Gastrocnemius medialis (tissue), 4 donors: Measurements from ENCODE around the gene TMEM132E. TPM values are rescaled to one million over a fixed set of nuclear protein-coding genes. Genes with fewer than 3 reads are reported as not detected.

ENCODE experiments used
- ATAC-seq, 2 donors: fragments of 150-250 bp; one replicate each; pipeline ENCODE4 v1.9.1; 2016
- DNase-seq, 2 donors: peaks; one replicate each; pipeline ENCODE4 v3.0.0-alpha.2; 2019
- H3K27ac ChIP-seq, 4 donors: fragments of 200-600 bp; sonication (generic); 1 replicate in 1 of 4; 2 replicates in 3 of 4; pipeline ENCODE4 v1.5.1; 2016 to 2018; ENCODE audit warnings: mild to moderate bottlenecking in 2 of 4, moderate library complexity in 1 of 4
- H3K27me3 ChIP-seq, 3 donors: fragments of 200-600 bp; sonication (generic) in 2 of 3; 1 replicate in 1 of 3; 2 replicates in 2 of 3; pipeline versions ENCODE4 v1.5.1 to v1.6.0; 2016 to 2019; ENCODE audit warnings: mild to moderate bottlenecking in 1 of 3, moderate library complexity in 1 of 3
- H3K36me3 ChIP-seq, 2 donors: fragments of 200-600 bp; sonication (generic) in 1 of 2; one replicate each; pipeline ENCODE4 v1.5.1; 2017 to 2018
- H3K4me1 ChIP-seq, 2 donors: fragments of 200-600 bp; sonication (generic) in 1 of 2; one replicate each; pipeline ENCODE4 v1.5.1; 2016 to 2017; ENCODE audit warnings: mild to moderate bottlenecking in 2 of 2
- H3K4me3 ChIP-seq, 4 donors: fragments of 200-600 bp; sonication (generic) in 3 of 4; 1 replicate in 1 of 4; 2 replicates in 3 of 4; pipeline ENCODE4 v1.5.1; 2016 to 2019; ENCODE audit warnings: mild to moderate bottlenecking in 2 of 4
- H3K9me3 ChIP-seq, 3 donors: fragments of 200-600 bp; sonication (generic) in 2 of 3; 1 replicate in 1 of 3; 2 replicates in 2 of 3; pipeline ENCODE4 v1.5.1; 2016 to 2019
- CTCF ChIP-seq, 5 experiments: fragments of 450-650 bp in 3 of 5; fragments of 200-600 bp in 2 of 5; sonication (generic) in 2 of 5; IDR thresholded peaks in 4 of 5; conservative IDR thresholded peaks in 1 of 5; 1 replicate in 4 of 5; 2 replicates in 1 of 5; pipeline ENCODE4 v1.5.1; 2016 to 2019; ENCODE audit warnings: antibody characterized with exemption in 5 of 5, mild to moderate bottlenecking in 3 of 5, moderate library complexity in 3 of 5
- POLR2A ChIP-seq, 2 donors: fragments of 450-650 bp; IDR thresholded peaks; one replicate each; pipeline ENCODE4 v1.6.1; 2017; ENCODE audit warnings: antibody characterized with exemption in 2 of 2, mild to moderate bottlenecking in 2 of 2, moderate library complexity in 2 of 2
- in situ Hi-C, 4 donors: fragments of 200-750 bp; cut with MboI; loops; one replicate each; pipeline versions ENCODE4 v1.15.0 to v1.8.0; 2017; ENCODE audit warnings: low sequenced_read_pairs in 4 of 4
- intact Hi-C: fragments of 100-400 bp; cut with DNase I; formaldehyde crosslinking; loops from one replicate; pipeline ENCODE4 v1.15.1; 2023; ENCODE audit warnings: low total_unique reads
- total RNA-seq, 4 donors: library from RNA; depleted of rRNA; stranded (reverse); fragments of >200 nt; gene quantifications; one replicate each; pipeline versions ENCODE4 v1.1.0 to v1.2.3, GENCODE V29; 2016

Gene TMEM132E
- total RNA-seq, 4 donors from 2014 or later, result not detected

- H3K9me3 ChIP-seq, result no peaks in the 10 kb centered on the region
- in situ Hi-C loops, result loop anchor here in 1 of 4 donors (10.0 kb wide), 1 partner anchor 59 kb away; no protein-coding TSS in a partner anchor
- ATAC-seq (no peak), DNase-seq (no peak)
- H3K27me3 ChIP-seq, result peaks cover 8 to 17% (median 12%) of the 10 kb centered on the region in 3 donors
- no peak overlapping the region for H3K27ac ChIP-seq
- intact Hi-C loops, result no loop called here
- no peaks in the 10 kb centered on the region for H3K4me1 ChIP-seq
- TF ChIP-seq CTCF (IDR thresholded peaks at IDR 0.05 in 4 of 5, conservative IDR thresholded peaks at IDR 0.05 in 1 of 5) (no peak), POLR2A (IDR thresholded peaks at IDR 0.05) (no peak)
- no peaks in the 10 kb centered on the region for H3K36me3 ChIP-seq
- H3K4me3 ChIP-seq, result no peak overlapping the region
Measured at GRCh38 chr17:34663714-34664113, 84.3 kb downstream of the TMEM132E start.

- no peaks in the 10 kb centered on the region for H3K36me3 ChIP-seq
- intact Hi-C loops, result no loop called here
- no peak for ATAC-seq
- no peaks in the 10 kb centered on the region for H3K4me1 ChIP-seq
- H3K4me3 ChIP-seq, result no peak overlapping the region
- H3K27me3 ChIP-seq, result peaks cover 8 to 19% (median 12%) of the 10 kb centered on the region in 3 donors
- DNase-seq, result no peak
- in situ Hi-C loops, result loop anchor here in 1 of 4 donors (10.0 kb wide), 1 partner anchor 60 kb away; no protein-coding TSS in a partner anchor
- no peak for TF ChIP-seq POLR2A (IDR thresholded peaks at IDR 0.05)
- TF ChIP-seq CTCF (IDR thresholded peaks at IDR 0.05 in 4 of 5, conservative IDR thresholded peaks at IDR 0.05 in 1 of 5), result no peak
- H3K27ac ChIP-seq, result no peak overlapping the region
- H3K9me3 ChIP-seq, result no peaks in the 10 kb centered on the region
Measured at GRCh38 chr17:34665150-34665806, 85.9 kb downstream of the TMEM132E start.

DNA sequence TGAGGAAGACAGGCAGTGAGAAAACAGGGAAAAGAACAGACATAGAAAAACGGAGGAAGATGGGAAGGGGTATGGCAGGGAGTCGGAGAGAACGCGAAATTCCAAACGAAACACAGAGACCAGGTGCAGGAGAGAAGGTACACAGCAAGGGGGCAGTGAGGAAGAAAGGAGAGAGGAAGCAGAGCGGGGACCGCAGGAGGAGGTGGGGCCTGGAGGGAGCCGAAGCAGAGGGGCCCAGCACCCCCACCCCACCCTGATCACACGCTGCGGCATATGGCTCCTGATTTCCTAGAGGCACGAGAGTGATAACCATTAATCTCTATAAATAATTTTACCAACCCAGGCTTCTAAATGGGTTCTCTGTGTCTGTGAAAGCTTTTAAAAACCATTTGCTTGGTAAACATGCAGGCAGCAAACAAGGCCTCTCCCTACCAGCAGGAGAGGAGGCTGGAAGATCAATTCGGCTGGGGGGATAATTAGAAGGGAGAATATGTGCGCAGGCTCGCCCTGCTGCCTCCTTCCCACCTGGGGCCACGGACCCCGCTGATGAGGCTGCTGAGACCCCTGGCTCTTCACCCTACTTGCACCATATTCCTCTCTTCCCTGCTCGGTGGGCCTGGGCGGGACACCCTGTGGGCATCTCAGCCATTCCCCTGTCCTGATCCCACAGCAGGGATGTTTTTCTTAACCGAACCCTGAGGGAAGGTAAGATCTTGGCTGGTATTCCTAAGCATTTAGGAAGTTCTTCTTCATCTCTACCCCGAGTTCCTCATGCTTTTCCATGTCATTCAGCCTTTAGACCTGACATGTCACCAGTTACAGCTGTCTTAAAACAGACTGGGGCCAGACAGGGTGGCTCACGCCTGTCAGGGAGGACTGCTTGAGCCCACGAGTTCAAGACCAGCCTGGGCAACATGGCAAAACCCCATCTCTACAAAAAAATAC, 86.7 kb downstream of the TMEM132E start:
- in situ Hi-C loops, result loop anchor here in 1 of 4 donors (10.0 kb wide), 1 partner anchor 61 kb away; no protein-coding TSS in a partner anchor
- no peak for DNase-seq
- TF ChIP-seq POLR2A (IDR thresholded peaks at IDR 0.05), result no peak
- no peak for TF ChIP-seq CTCF (IDR thresholded peaks at IDR 0.05 in 4 of 5, conservative IDR thresholded peaks at IDR 0.05 in 1 of 5)
- Histone ChIP-seq H3K27ac (no peak overlapping the region), H3K27me3 (peaks cover 8 to 19% (median 12%) of the 10 kb centered on the region in 3 donors), H3K4me3 (no peak overlapping the region), H3K36me3 (no peaks in the 10 kb centered on the region), H3K9me3 (no peaks in the 10 kb centered on the region), H3K4me1 (no peaks in the 10 kb centered on the region)
- intact Hi-C loops, result no loop called here
- ATAC-seq, result no peak

GRCh38 chr17:34667656-34668055, 88.3 kb downstream of the TMEM132E start:
- Histone ChIP-seq H3K9me3 (no peaks in the 10 kb centered on the region), H3K27ac (no peak overlapping the region), H3K27me3 (peaks cover 8 to 19% (median 12%) of the 10 kb centered on the region in 3 donors), H3K4me3 (no peak overlapping the region), H3K4me1 (no peaks in the 10 kb centered on the region), H3K36me3 (no peaks in the 10 kb centered on the region)
- intact Hi-C loops (no loop called here), in situ Hi-C loops (loop anchor here in 1 of 4 donors (10.0 kb wide), 1 partner anchor 63 kb away; no protein-coding TSS in a partner anchor)
- TF ChIP-seq CTCF (IDR thresholded peaks at IDR 0.05 in 4 of 5, conservative IDR thresholded peaks at IDR 0.05 in 1 of 5), result no peak
- no peak for TF ChIP-seq POLR2A (IDR thresholded peaks at IDR 0.05)
- no peak for DNase-seq
- no peak for ATAC-seq
